Measurements from ENCODE around the gene PPAT.
"Not testable (repeated sequence)": the region's sequence is repeated elsewhere in the genome, so short reads cannot be mapped to it uniquely, and the experiment has no call there.

PPAT gene

GRCh38 chr4:56463711-56464110 lies 28.3 kb upstream of the PPAT start:
- Histone ChIP-seq H3K9ac (ENCODE audit: low read length) (no peak overlapping the region), H3K36me3 (ENCODE audit: control insufficient read depth, insufficient read depth, low read length) (no peaks in the 10 kb centered on the region), H3K4me3 (ENCODE audit: low read length) (no peak overlapping the region), H3K4me1 (ENCODE audit: control insufficient read depth, insufficient read depth, low read length) (peaks cover 11% of the 10 kb centered on the region), H3K27me3 (ENCODE audit: control insufficient read depth, insufficient read depth, low read length) (no peaks in the 10 kb centered on the region), H3K9me3 (ENCODE audit: control insufficient read depth, low read length) (no peaks in the 10 kb centered on the region)

GRCh38 chr4:56462157-56462556 lies 26.7 kb upstream of the PPAT start:
- no peaks in the 10 kb centered on the region for H3K27me3 ChIP-seq (ENCODE audit: control insufficient read depth, insufficient read depth, low read length)
- no peak overlapping the region for H3K9ac ChIP-seq (ENCODE audit: low read length)
- H3K36me3 ChIP-seq (ENCODE audit: control insufficient read depth, insufficient read depth, low read length): no peaks in the 10 kb centered on the region
- H3K4me1 ChIP-seq (ENCODE audit: control insufficient read depth, insufficient read depth, low read length): peaks cover 11% of the 10 kb centered on the region
- H3K9me3 ChIP-seq (ENCODE audit: control insufficient read depth, low read length): no peaks in the 10 kb centered on the region
- H3K4me3 ChIP-seq (ENCODE audit: low read length): no peak overlapping the region

GRCh38 chr4:56460085-56460484 lies 24.7 kb upstream of the PPAT start:
- Histone ChIP-seq H3K36me3 (ENCODE audit: control insufficient read depth, insufficient read depth, low read length) (no peaks in the 10 kb centered on the region), H3K9me3 (ENCODE audit: control insufficient read depth, low read length) (no peaks in the 10 kb centered on the region), H3K27me3 (ENCODE audit: control insufficient read depth, insufficient read depth, low read length) (no peaks in the 10 kb centered on the region), H3K4me1 (ENCODE audit: control insufficient read depth, insufficient read depth, low read length) (no peaks in the 10 kb centered on the region), H3K9ac (ENCODE audit: low read length) (no peak overlapping the region), H3K4me3 (ENCODE audit: low read length) (no peak overlapping the region)

- no peaks in the 10 kb centered on the region for H3K36me3 ChIP-seq (ENCODE audit: control insufficient read depth, insufficient read depth, low read length)
- no peak overlapping the region for H3K4me3 ChIP-seq (ENCODE audit: low read length)
- H3K9me3 ChIP-seq (ENCODE audit: control insufficient read depth, low read length): no peaks in the 10 kb centered on the region
Measured at GRCh38 chr4:56450342-56450741, 14.9 kb upstream of the PPAT start.

GRCh38 chr4:56449475-56449874 lies 14.1 kb upstream of the PPAT start:
- not testable (repeated sequence) for H3K9ac ChIP-seq (ENCODE audit: low read length); H3K4me1 ChIP-seq (ENCODE audit: control insufficient read depth, insufficient read depth, low read length); H3K4me3 ChIP-seq (ENCODE audit: low read length); H3K9me3 ChIP-seq (ENCODE audit: control insufficient read depth, low read length); H3K27me3 ChIP-seq (ENCODE audit: control insufficient read depth, insufficient read depth, low read length); H3K36me3 ChIP-seq (ENCODE audit: control insufficient read depth, insufficient read depth, low read length)

More at GRCh38 chr4:56450342-56450741, 14.9 kb upstream of the PPAT start:
- no peaks in the 10 kb centered on the region for H3K4me1 ChIP-seq (ENCODE audit: control insufficient read depth, insufficient read depth, low read length)
- H3K27me3 ChIP-seq (ENCODE audit: control insufficient read depth, insufficient read depth, low read length): no peaks in the 10 kb centered on the region
- no peak overlapping the region for H3K9ac ChIP-seq (ENCODE audit: low read length)

GRCh38 chr4:56448301-56448700 lies 12.9 kb upstream of the PPAT start:
- Histone ChIP-seq H3K9me3 (ENCODE audit: control insufficient read depth, low read length) (no peaks in the 10 kb centered on the region), H3K9ac (ENCODE audit: low read length) (no peak overlapping the region), H3K4me1 (ENCODE audit: control insufficient read depth, insufficient read depth, low read length) (no peaks in the 10 kb centered on the region), H3K36me3 (ENCODE audit: control insufficient read depth, insufficient read depth, low read length) (no peaks in the 10 kb centered on the region), H3K27me3 (ENCODE audit: control insufficient read depth, insufficient read depth, low read length) (no peaks in the 10 kb centered on the region), H3K4me3 (ENCODE audit: low read length) (no peak overlapping the region)

GRCh38 chr4:56445699-56446098 lies 10.3 kb upstream of the PPAT start:
- Histone ChIP-seq H3K4me1 (ENCODE audit: control insufficient read depth, insufficient read depth, low read length) (no peaks in the 10 kb centered on the region), H3K36me3 (ENCODE audit: control insufficient read depth, insufficient read depth, low read length) (no peaks in the 10 kb centered on the region), H3K9ac (ENCODE audit: low read length) (no peak overlapping the region), H3K27me3 (ENCODE audit: control insufficient read depth, insufficient read depth, low read length) (no peaks in the 10 kb centered on the region), H3K9me3 (ENCODE audit: control insufficient read depth, low read length) (no peaks in the 10 kb centered on the region), H3K4me3 (ENCODE audit: low read length) (no peak overlapping the region)

GRCh38 chr4:56444719-56445118 lies 9.3 kb upstream of the PPAT start:
- Histone ChIP-seq H3K36me3 (ENCODE audit: control insufficient read depth, insufficient read depth, low read length) (no peaks in the 10 kb centered on the region), H3K4me3 (ENCODE audit: low read length) (no peak overlapping the region)

GRCh38 chr4:56440983-56441382 lies 5.6 kb upstream of the PPAT start:
- Histone ChIP-seq H3K27me3 (ENCODE audit: control insufficient read depth, insufficient read depth, low read length) (no peaks in the 10 kb centered on the region), H3K9ac (ENCODE audit: low read length) (no peak overlapping the region), H3K4me1 (ENCODE audit: control insufficient read depth, insufficient read depth, low read length) (no peaks in the 10 kb centered on the region), H3K4me3 (ENCODE audit: low read length) (no peak overlapping the region), H3K36me3 (ENCODE audit: control insufficient read depth, insufficient read depth, low read length) (no peaks in the 10 kb centered on the region), H3K9me3 (ENCODE audit: control insufficient read depth, low read length) (no peaks in the 10 kb centered on the region)

More at GRCh38 chr4:56444719-56445118, 9.3 kb upstream of the PPAT start:
- Histone ChIP-seq H3K9me3 (ENCODE audit: control insufficient read depth, low read length) (no peaks in the 10 kb centered on the region), H3K9ac (ENCODE audit: low read length) (no peak overlapping the region), H3K27me3 (ENCODE audit: control insufficient read depth, insufficient read depth, low read length) (no peaks in the 10 kb centered on the region), H3K4me1 (ENCODE audit: control insufficient read depth, insufficient read depth, low read length) (no peaks in the 10 kb centered on the region)

- Histone ChIP-seq H3K9me3 (ENCODE audit: control insufficient read depth, low read length) (no peaks in the 10 kb centered on the region), H3K36me3 (ENCODE audit: control insufficient read depth, insufficient read depth, low read length) (no peaks in the 10 kb centered on the region), H3K27me3 (ENCODE audit: control insufficient read depth, insufficient read depth, low read length) (no peaks in the 10 kb centered on the region), H3K4me3 (ENCODE audit: low read length) (no peak overlapping the region), H3K4me1 (ENCODE audit: control insufficient read depth, insufficient read depth, low read length) (no peaks in the 10 kb centered on the region), H3K9ac (ENCODE audit: low read length) (no peak overlapping the region)
Measured at GRCh38 chr4:56438766-56439165, 3.4 kb upstream of the PPAT start.

GRCh38 chr4:56434599-56435139 lies 746 bp downstream of the PPAT start:
- peak overlapping the region; percentile 84 for H3K4me3 ChIP-seq (ENCODE audit: low read length)
- H3K27me3 ChIP-seq (ENCODE audit: control insufficient read depth, insufficient read depth, low read length): no peaks in the 10 kb centered on the region
- H3K36me3 ChIP-seq (ENCODE audit: control insufficient read depth, insufficient read depth, low read length): no peaks in the 10 kb centered on the region
- H3K9me3 ChIP-seq (ENCODE audit: control insufficient read depth, low read length): no peaks in the 10 kb centered on the region
- peak overlapping the region; percentile 71 for H3K9ac ChIP-seq (ENCODE audit: low read length)
- H3K4me1 ChIP-seq (ENCODE audit: control insufficient read depth, insufficient read depth, low read length): no peaks in the 10 kb centered on the region

GRCh38 chr4:56433280-56433679 lies 2.1 kb downstream of the PPAT start:
- H3K9ac ChIP-seq (ENCODE audit: low read length): no peak overlapping the region
- H3K36me3 ChIP-seq (ENCODE audit: control insufficient read depth, insufficient read depth, low read length): no peaks in the 10 kb centered on the region
- no peaks in the 10 kb centered on the region for H3K4me1 ChIP-seq (ENCODE audit: control insufficient read depth, insufficient read depth, low read length)
- H3K27me3 ChIP-seq (ENCODE audit: control insufficient read depth, insufficient read depth, low read length): no peaks in the 10 kb centered on the region
- H3K4me3 ChIP-seq (ENCODE audit: low read length): no peak overlapping the region
- no peaks in the 10 kb centered on the region for H3K9me3 ChIP-seq (ENCODE audit: control insufficient read depth, low read length)

- Histone ChIP-seq H3K9me3 (ENCODE audit: control insufficient read depth, low read length) (no peaks in the 10 kb centered on the region), H3K36me3 (ENCODE audit: control insufficient read depth, insufficient read depth, low read length) (no peaks in the 10 kb centered on the region), H3K27me3 (ENCODE audit: control insufficient read depth, insufficient read depth, low read length) (no peaks in the 10 kb centered on the region), H3K9ac (ENCODE audit: low read length) (no peak overlapping the region), H3K4me3 (ENCODE audit: low read length) (no peak overlapping the region), H3K4me1 (ENCODE audit: control insufficient read depth, insufficient read depth, low read length) (no peaks in the 10 kb centered on the region)
Measured at GRCh38 chr4:56430203-56430602, 5.2 kb downstream of the PPAT start.
